Thyroid gland (tissue), 4 donors: ENCODE measurements around the gene LRP1-AS. TPM values are rescaled to one million over a fixed set of nuclear protein-coding genes. Genes with fewer than 3 reads are reported as not detected.

Source experiments
- DNase-seq, 2 donors: peaks; one replicate each; pipeline ENCODE4 v3.0.0-alpha.2; 2019
- H3K27ac ChIP-seq, 3 donors: fragments of 200-600 bp; sonication (generic); 1 replicate in 2 of 3; 2 replicates in 1 of 3; pipeline ENCODE4 v1.5.1; 2016 to 2019; ENCODE audit warnings: mild to moderate bottlenecking in 1 of 3, moderate library complexity in 1 of 3
- H3K27me3 ChIP-seq: fragments of 200-600 bp; sonication (generic); one replicate; pipeline ENCODE4 v1.5.1; 2019
- H3K36me3 ChIP-seq, 2 donors: fragments of 200-600 bp; sonication (generic); one replicate each; pipeline ENCODE4 v1.5.1; 2016 to 2019
- H3K4me1 ChIP-seq, 2 donors: fragments of 200-600 bp; sonication (generic); one replicate each; pipeline ENCODE4 v1.5.1; 2017 to 2019
- H3K4me3 ChIP-seq, 3 donors: fragments of 200-600 bp; sonication (generic); replicated peaks in 1 of 3; 1 replicate in 2 of 3; 2 replicates in 1 of 3; pipeline ENCODE4 v1.5.1; 2016; ENCODE audit warnings: mild to moderate bottlenecking in 1 of 3
- H3K9me3 ChIP-seq: fragments of 200-600 bp; sonication (generic); one replicate; pipeline ENCODE4 v1.5.1; 2017
- POLR2A ChIP-seq, 2 donors: fragments of 450-650 bp; IDR thresholded peaks; one replicate each; pipeline ENCODE4 v1.6.1; 2017; ENCODE audit warnings: antibody characterized with exemption in 2 of 2, mild to moderate bottlenecking in 2 of 2, moderate library complexity in 1 of 2
- WGBS, 2 donors: methylation state at CpG; one replicate each; pipeline ENCODE4 v1.1.5; 2017; 5-methylcytosine and 5-hydroxymethylcytosine counted together
- intact Hi-C: fragments of 100-400 bp; cut with DNase I; formaldehyde crosslinking; loops from one replicate; pipeline ENCODE4 v1.15.1; 2023
- total RNA-seq, 4 donors: library from RNA; depleted of rRNA; stranded (reverse); fragments of >200 nt; gene quantifications; one replicate each; pipeline ENCODE4 v1.2.3, GENCODE V29; 2016
- TF ChIP-seq, protein P1 (sequence below), 6 experiments: fragments of 200-600 bp in 3 of 6; fragments of 450-650 bp in 3 of 6; sonication (generic) in 3 of 6; IDR thresholded peaks; one replicate each; pipeline ENCODE4 v1.5.1; 2016 to 2019; ENCODE audit warnings: antibody characterized with exemption in 6 of 6, mild to moderate bottlenecking in 2 of 6, inconsistent platforms in 1 of 6, moderate library complexity in 1 of 6

LRP1-AS gene
- total RNA-seq, 4 donors from 2014 or later, result not detected

- WGBS, 2 donors, result 92 to 96% methylated on average over 16 to 19 of the region's 19 CpGs
- Histone ChIP-seq H3K27me3 (no peaks in the 10 kb centered on the region), H3K27ac (no peak overlapping the region), H3K36me3 (peaks cover 58 to 77% of the 10 kb centered on the region in 2 donors), H3K4me3 (no peak overlapping the region), H3K4me1 (peaks cover 8 to 10% of the 10 kb centered on the region in 2 donors), H3K9me3 (no peaks in the 10 kb centered on the region)
- TF ChIP-seq POLR2A (IDR thresholded peaks at IDR 0.05), result no peak
- TF ChIP-seq, protein P1, sequence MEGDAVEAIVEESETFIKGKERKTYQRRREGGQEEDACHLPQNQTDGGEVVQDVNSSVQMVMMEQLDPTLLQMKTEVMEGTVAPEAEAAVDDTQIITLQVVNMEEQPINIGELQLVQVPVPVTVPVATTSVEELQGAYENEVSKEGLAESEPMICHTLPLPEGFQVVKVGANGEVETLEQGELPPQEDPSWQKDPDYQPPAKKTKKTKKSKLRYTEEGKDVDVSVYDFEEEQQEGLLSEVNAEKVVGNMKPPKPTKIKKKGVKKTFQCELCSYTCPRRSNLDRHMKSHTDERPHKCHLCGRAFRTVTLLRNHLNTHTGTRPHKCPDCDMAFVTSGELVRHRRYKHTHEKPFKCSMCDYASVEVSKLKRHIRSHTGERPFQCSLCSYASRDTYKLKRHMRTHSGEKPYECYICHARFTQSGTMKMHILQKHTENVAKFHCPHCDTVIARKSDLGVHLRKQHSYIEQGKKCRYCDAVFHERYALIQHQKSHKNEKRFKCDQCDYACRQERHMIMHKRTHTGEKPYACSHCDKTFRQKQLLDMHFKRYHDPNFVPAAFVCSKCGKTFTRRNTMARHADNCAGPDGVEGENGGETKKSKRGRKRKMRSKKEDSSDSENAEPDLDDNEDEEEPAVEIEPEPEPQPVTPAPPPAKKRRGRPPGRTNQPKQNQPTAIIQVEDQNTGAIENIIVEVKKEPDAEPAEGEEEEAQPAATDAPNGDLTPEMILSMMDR (IDR thresholded peaks at IDR 0.05), result no peak
- no peak for DNase-seq
- intact Hi-C loops, result no loop called here
Measured at GRCh38 chr12:57195186-57195585, 47.8 kb upstream of the LRP1-AS start.

- no peak overlapping the region for H3K4me3 ChIP-seq
- H3K4me1 ChIP-seq, result peaks cover 14 to 19% of the 10 kb centered on the region in 2 donors
- no peaks in the 10 kb centered on the region for H3K9me3 ChIP-seq
- no peak for DNase-seq
- H3K27ac ChIP-seq, result no peak overlapping the region
- no peak for TF ChIP-seq POLR2A (IDR thresholded peaks at IDR 0.05)
- TF ChIP-seq, protein P1 (IDR thresholded peaks at IDR 0.05), result no peak
- intact Hi-C loops, result no loop called here
- peaks cover 50 to 68% of the 10 kb centered on the region in 2 donors for H3K36me3 ChIP-seq
- WGBS, 2 donors, result 90 to 91% methylated on average over 7 to 11 of the region's 18 CpGs
- H3K27me3 ChIP-seq, result no peaks in the 10 kb centered on the region
Measured at GRCh38 chr12:57194253-57194652, 46.8 kb upstream of the LRP1-AS start.

DNA sequence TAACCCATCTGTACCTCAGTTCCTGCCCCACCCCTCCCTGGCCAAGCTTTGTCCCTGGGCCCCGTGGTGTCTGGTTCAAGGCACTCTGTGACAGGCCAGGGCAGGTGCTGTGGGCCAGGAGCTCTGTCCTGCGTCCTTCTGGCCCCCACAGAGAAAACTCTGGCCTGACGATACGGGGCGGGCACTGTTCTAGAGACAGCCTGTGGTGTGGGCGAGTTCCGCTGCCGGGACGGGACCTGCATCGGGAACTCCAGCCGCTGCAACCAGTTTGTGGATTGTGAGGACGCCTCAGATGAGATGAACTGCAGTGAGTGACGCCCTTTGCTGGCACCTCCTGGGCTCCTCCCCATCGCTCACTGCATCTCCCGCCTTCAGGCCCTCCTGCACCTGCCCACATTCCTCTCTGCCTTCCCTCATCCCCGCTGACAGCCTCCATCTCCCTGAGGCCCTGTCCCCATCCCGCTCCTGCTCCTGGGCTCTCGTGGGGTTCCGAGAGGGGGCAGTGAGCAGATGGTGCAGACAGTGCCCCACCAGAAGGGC lies 46.4 kb upstream of the LRP1-AS start:
- Histone ChIP-seq H3K36me3 (peaks cover 50 to 63% of the 10 kb centered on the region in 2 donors), H3K27me3 (no peaks in the 10 kb centered on the region), H3K27ac (no peak overlapping the region), H3K9me3 (no peaks in the 10 kb centered on the region), H3K4me1 (peaks cover 14 to 19% of the 10 kb centered on the region in 2 donors), H3K4me3 (no peak overlapping the region)
- intact Hi-C loops, result no loop called here
- TF ChIP-seq POLR2A (IDR thresholded peaks at IDR 0.05), result no peak
- TF ChIP-seq, protein P1 (IDR thresholded peaks at IDR 0.05), result no peak
- 86 to 93% methylated on average over 14 to 19 of the region's 19 CpGs for WGBS, 2 donors
- DNase-seq, result no peak

- H3K4me1 ChIP-seq, result peaks cover 14 to 19% of the 10 kb centered on the region in 2 donors
- 81 to 89% methylated on average over 11 of the region's 16 CpGs for WGBS, 2 donors
- TF ChIP-seq, protein P1 (IDR thresholded peaks at IDR 0.05), result no peak
- no peak for TF ChIP-seq POLR2A (IDR thresholded peaks at IDR 0.05)
- intact Hi-C loops, result no loop called here
- no peak overlapping the region for H3K4me3 ChIP-seq
- DNase-seq, result no peak
- no peaks in the 10 kb centered on the region for H3K9me3 ChIP-seq
- peaks cover 50 to 55% of the 10 kb centered on the region in 2 donors for H3K36me3 ChIP-seq
- no peaks in the 10 kb centered on the region for H3K27me3 ChIP-seq
- no peak overlapping the region for H3K27ac ChIP-seq
Measured at GRCh38 chr12:57192920-57193319, 45.5 kb upstream of the LRP1-AS start.

DNA sequence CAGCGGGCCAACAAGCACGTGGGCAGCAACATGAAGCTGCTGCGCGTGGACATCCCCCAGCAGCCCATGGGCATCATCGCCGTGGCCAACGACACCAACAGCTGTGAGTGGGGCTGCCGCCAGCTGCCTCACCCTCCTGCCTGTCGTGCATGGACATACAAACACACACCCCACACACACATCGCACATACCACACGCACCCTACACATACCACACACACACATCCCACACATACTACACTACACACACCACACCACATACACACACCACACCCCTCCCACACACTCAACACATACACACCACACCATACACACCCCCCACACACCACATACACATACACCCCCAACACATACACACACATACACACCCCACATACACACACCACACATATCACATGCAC lies 44.0 kb upstream of the LRP1-AS start:
- 92 to 98% methylated on average over 10 to 11 of the region's 11 CpGs for WGBS, 2 donors
- no peak for DNase-seq
- peaks cover 36 to 46% of the 10 kb centered on the region in 2 donors for H3K36me3 ChIP-seq
- no peaks in the 10 kb centered on the region for H3K9me3 ChIP-seq
- H3K4me1 ChIP-seq, result peaks cover 14 to 19% of the 10 kb centered on the region in 2 donors
- no peak overlapping the region for H3K4me3 ChIP-seq
- H3K27ac ChIP-seq, result no peak overlapping the region
- TF ChIP-seq, protein P1 (IDR thresholded peaks at IDR 0.05), result no peak
- no peak for TF ChIP-seq POLR2A (IDR thresholded peaks at IDR 0.05)
- H3K27me3 ChIP-seq, result no peaks in the 10 kb centered on the region
- intact Hi-C loops, result no loop called here
